Liver (tissue), 3 donors: ENCODE data around the gene LPP.
A peak's percentile ranks its signal among the peaks of the same experiment; 100 is the strongest.

Experiments
- CTCF ChIP-seq: fragments of 150-350 bp; IDR thresholded peaks from 2 replicates; pipeline ENCODE4 v1.5.1; 2017; ENCODE audit warnings: improper control_type of control experiment, low read depth, low read length; ENCODE audit not compliant: missing input control
- HNF4A ChIP-seq, 2 donors: conservative IDR thresholded peaks; 2 replicates each; pipeline ENCODE4 v1.6.1; 2016; ENCODE audit warnings: antibody characterized with exemption in 2 of 2, mild to moderate bottlenecking in 2 of 2
- MAX ChIP-seq: IDR thresholded peaks from 2 replicates; pipeline ENCODE4 v1.6.1; 2016; ENCODE audit warnings: antibody characterized with exemption
- YY1 ChIP-seq: IDR thresholded peaks from 2 replicates; pipeline ENCODE4 v1.6.1; 2016; ENCODE audit warnings: antibody characterized with exemption, mild to moderate bottlenecking
- TF ChIP-seq, protein P1 (sequence below): IDR thresholded peaks from 2 replicates; pipeline ENCODE4 v1.6.1; 2016; ENCODE audit warnings: antibody characterized with exemption, mild to moderate bottlenecking
- donor health status: healthy.
- donor health status: healthy.

DNA sequence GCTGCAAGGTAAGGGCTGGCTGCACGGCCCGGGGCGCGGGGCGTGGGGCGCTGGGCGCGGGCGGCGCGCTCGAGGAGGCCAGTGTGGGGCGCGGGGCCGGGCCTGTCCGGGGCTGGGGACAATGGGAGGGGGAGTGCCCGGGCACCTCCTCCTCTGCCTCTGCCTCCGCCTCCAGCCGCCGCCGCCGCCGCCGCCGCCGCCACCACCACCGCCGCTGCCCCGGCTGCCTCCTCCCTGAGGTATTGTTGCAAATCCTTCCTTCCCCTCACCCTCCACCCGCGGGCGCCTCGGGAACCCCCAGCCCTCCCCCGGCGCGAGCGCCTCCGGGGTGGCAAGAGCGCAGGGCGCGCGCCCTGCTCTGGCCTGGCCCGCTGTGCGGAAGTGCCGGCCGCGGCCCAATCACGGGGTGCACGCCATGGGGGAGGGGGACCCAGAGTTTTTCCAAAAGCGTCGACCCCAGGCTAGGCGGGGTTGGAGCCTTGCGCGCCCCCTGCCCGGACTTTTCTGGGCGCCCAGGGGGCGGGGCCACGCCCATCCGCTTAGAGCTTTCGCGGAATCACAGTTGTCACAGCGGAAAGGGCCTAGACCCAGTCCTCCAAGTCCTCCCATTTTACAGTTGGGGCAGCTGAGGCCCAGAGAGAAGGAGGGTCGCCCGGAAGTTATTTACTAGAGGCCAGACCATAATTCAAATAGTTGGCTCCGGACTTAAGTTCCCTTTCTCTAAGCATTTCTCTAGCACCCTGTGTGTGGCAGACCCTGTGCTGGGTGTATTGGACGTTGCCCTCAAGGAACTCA is at the start of gene LPP:
- no peak for TF ChIP-seq CTCF
- TF ChIP-seq, protein P1, sequence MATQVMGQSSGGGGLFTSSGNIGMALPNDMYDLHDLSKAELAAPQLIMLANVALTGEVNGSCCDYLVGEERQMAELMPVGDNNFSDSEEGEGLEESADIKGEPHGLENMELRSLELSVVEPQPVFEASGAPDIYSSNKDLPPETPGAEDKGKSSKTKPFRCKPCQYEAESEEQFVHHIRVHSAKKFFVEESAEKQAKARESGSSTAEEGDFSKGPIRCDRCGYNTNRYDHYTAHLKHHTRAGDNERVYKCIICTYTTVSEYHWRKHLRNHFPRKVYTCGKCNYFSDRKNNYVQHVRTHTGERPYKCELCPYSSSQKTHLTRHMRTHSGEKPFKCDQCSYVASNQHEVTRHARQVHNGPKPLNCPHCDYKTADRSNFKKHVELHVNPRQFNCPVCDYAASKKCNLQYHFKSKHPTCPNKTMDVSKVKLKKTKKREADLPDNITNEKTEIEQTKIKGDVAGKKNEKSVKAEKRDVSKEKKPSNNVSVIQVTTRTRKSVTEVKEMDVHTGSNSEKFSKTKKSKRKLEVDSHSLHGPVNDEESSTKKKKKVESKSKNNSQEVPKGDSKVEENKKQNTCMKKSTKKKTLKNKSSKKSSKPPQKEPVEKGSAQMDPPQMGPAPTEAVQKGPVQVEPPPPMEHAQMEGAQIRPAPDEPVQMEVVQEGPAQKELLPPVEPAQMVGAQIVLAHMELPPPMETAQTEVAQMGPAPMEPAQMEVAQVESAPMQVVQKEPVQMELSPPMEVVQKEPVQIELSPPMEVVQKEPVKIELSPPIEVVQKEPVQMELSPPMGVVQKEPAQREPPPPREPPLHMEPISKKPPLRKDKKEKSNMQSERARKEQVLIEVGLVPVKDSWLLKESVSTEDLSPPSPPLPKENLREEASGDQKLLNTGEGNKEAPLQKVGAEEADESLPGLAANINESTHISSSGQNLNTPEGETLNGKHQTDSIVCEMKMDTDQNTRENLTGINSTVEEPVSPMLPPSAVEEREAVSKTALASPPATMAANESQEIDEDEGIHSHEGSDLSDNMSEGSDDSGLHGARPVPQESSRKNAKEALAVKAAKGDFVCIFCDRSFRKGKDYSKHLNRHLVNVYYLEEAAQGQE, result no peak
- peak; percentile 30 for TF ChIP-seq MAX
- TF ChIP-seq HNF4A (conservative IDR thresholded peaks at IDR 0.05), result peak; percentile 55 to 83
- no peak for TF ChIP-seq YY1
